ENCODE measurements around the gene JCAD.

The JCAD gene

GRCh38 chr10:30074090-30074489 lies 14.7 kb upstream of the JCAD start:
- DNase-seq = no peak

- no peak for DNase-seq
Observed at GRCh38 chr10:30073767-30074060, 14.3 kb upstream of the JCAD start.

GRCh38 chr10:30073045-30073766 lies 13.8 kb upstream of the JCAD start:
- DNase-seq = no peak

GRCh38 chr10:30072068-30072467 lies 12.7 kb upstream of the JCAD start:
- no peak for DNase-seq

GRCh38 chr10:30070001-30070685 lies 10.8 kb upstream of the JCAD start:
- DNase-seq = no peak

- no peak for DNase-seq
Observed at GRCh38 chr10:30068492-30069223, 9.3 kb upstream of the JCAD start.

- DNase-seq = no peak
Observed at GRCh38 chr10:30063099-30063498, 3.7 kb upstream of the JCAD start.

- DNase-seq = no peak
Observed at GRCh38 chr10:30062582-30062981, 3.2 kb upstream of the JCAD start.

GRCh38 chr10:30062090-30062489 lies 2.7 kb upstream of the JCAD start:
- no peak for DNase-seq

- no peak for DNase-seq
Observed at GRCh38 chr10:30058570-30059132, 735 bp downstream of the JCAD start.

- no peak for DNase-seq
Observed at GRCh38 chr10:30057894-30058556, 1.4 kb downstream of the JCAD start.

GRCh38 chr10:30057421-30057841 lies 2.0 kb downstream of the JCAD start:
- no peak for DNase-seq

- peak; percentile 4 for DNase-seq
Observed at GRCh38 chr10:30056767-30057355, 2.5 kb downstream of the JCAD start.

- no peak for DNase-seq
Observed at GRCh38 chr10:30056281-30056680, 3.1 kb downstream of the JCAD start.

- no peak for DNase-seq
Observed at GRCh38 chr10:30055226-30055662, 4.1 kb downstream of the JCAD start.

- DNase-seq = no peak
Observed at GRCh38 chr10:30052062-30052461, 7.3 kb downstream of the JCAD start.

GRCh38 chr10:30051220-30051619 lies 8.2 kb downstream of the JCAD start:
- no peak for DNase-seq

GRCh38 chr10:30050411-30050810 lies 9.0 kb downstream of the JCAD start:
- DNase-seq = no peak

- no peak for DNase-seq
Observed at GRCh38 chr10:30048768-30049517, 10.4 kb downstream of the JCAD start.

- DNase-seq = no peak
Observed at GRCh38 chr10:30047924-30048531, 11.4 kb downstream of the JCAD start.

- DNase-seq = no peak
Observed at GRCh38 chr10:30047430-30047829, 12.0 kb downstream of the JCAD start.

- no peak for DNase-seq
Observed at GRCh38 chr10:30046476-30046875, 12.9 kb downstream of the JCAD start.
